ENCODE results near the gene RAB7B.
"Not testable (repeated sequence)": the region's sequence is repeated elsewhere in the genome, so short reads cannot be mapped to it uniquely, and the experiment has no call there.

RAB7B gene

DNA sequence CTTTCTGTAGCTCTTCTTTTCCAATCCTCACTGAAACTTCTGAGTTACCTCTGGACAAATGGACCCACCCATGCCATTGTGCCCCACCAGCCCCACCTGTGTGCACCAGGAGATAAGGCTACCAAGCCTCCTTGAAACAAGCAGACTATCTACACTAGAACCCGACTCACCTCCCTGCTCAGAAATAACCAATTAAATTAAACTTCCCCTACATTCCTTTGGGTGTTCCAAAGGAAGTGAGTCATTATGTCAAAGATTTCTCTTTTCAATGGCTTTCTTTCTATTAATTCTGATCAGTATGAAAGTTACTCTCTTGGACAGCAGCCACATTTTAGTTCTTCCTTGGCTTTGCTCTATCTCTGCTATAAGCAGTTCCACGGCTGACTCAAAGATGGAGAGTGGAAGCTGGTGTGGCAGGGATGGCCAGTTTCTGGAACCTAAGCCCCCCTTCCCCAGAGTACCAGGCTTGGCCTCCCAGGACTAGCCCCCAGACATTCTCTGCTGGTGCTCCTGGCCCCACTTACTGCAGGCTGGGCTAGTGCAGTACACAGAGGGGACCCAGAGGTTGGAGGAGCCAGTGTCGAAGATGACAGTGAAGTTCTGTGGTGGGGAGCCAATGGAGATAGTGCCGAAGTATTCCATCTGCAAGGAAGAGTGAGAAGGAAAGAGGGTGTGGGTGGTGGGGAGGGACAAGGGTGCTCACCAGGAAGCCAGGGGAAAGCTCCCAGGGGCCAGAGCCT is 18.6 kb upstream of the RAB7B start:
- no peak for DNase-seq

DNA sequence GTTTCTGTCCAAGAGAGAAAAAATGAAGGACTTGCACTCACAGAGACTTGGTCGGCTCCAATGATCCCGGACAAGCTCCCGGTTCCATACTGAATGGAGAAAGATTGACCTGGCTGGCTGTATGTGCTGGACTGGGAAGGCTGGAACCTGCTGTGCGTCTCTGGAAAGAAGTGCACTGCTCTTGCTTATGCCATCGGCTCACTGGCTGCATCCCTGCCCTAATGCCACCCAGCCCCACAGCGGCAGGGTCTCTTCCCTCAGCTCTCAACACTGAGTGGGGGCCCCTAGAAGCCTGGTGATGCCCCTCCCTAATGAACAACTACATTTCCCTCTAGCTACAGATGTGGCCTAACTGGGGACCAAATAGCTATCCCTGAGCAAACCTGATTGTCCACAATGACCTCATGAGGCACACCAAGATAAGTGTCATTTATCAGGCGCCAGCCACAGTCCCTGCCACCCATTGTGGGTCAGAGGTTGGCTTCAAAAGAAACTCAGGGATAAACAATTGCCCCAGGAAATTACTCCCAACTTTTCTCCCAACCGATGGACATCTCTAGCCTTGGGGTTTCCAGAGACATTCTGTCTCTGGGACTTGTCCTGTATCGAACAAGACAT is 17.9 kb upstream of the RAB7B start:
- DNase-seq, result no peak

DNA sequence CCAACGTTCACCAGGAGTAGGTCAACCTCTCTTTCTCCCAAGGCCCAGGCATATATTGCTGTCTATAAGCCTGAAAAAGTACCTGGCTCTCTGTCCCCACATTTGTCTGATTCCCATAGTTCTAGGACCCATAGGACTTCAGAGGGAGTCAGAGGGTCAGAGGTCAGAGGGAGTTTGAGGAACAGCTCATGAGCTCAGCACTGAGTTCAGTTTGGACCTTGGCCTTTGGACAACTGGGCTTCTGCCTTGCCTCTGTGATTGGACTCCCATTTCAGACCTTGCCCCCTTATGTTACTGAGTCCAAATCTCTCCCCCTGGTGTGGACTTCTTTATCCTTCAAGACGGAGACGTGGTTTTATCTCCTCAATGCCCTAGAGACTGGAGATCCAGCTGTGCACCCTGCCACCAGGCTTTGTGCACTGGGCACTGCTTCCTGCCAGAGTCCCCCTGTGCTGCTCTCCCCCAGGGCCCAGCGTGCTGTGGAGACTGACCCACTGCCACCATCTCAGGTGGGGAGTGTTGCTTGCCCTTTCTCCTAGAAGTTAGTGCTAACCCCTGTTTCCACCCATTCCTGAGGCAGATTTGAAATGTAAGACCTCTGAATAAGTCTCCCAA is 17.3 kb upstream of the RAB7B start:
- no peak for DNase-seq

DNA sequence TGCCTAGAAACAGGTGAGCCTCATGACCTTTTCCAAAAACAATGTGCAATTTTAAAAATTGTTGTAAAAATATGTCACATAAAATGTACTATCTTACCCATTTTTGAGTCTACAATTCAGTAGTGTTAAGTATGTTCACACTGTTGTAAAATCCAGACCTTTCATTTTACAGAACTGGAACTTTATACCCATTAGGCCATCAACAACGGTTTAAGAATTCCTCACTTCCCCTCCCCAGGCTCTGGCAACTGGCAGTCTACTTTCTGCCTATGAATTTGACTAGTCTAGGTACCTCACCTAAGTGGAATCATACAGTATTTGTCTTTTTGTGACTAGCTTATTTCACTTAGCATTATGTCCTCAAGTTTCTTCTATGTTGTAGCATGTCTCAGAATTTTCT is 11.9 kb upstream of the RAB7B start:
- no peak for DNase-seq

DNA sequence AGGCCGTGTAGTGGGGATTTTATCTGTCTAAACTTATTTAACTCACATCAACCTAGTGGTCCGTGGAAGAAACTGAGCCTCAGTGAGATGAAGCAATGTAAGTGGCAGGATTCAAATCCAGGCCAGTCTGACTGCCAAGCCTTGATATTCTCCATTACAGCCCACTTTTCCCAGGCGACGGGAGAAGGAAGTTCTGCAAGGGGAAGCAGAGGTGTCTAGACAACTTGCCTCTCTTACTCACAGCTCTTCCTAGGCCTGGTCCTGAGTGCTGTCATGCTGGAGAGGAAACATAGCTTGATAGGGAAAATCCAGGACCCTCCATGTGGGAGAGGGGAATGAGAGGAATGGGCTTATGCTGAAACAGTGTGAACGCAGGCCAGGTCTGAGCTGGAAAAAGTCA is 11.4 kb upstream of the RAB7B start:
- no peak for DNase-seq

DNA sequence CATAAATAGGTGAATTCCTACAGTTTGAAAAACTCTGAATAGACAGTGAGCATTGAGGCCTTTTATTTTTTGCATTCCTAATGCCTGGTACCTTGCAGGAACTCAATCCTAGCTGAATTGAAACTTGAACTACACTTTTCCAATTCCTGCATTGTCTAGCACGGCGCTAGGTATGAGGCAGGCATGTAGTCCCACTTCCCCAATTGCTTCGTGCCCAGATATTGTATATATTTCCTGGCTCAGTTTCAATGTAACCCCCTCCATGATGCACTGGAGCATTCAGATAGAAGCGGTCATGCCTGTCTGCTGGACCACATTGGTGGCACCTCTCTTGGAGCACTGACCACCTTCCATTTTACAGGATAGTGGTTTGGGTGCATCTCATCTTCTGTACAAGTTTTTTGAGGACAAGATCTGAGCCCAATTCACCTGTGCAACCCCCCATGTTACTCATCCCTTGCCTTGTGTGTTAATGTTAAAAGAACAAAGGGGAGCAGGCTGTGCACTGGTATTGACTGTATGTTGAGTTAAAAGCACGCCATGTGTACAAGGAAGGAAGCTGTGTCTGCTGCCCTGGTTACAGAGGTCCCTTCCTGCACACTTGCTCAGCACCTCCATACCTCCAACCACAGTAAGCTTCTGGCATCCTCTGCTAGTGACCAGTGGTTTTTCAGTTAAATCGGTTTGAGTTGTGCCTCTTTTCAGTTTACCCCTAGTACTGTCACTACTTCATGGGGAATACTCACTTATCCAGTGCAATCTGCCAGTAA is 10.0 kb upstream of the RAB7B start:
- DNase-seq, result no peak

DNA sequence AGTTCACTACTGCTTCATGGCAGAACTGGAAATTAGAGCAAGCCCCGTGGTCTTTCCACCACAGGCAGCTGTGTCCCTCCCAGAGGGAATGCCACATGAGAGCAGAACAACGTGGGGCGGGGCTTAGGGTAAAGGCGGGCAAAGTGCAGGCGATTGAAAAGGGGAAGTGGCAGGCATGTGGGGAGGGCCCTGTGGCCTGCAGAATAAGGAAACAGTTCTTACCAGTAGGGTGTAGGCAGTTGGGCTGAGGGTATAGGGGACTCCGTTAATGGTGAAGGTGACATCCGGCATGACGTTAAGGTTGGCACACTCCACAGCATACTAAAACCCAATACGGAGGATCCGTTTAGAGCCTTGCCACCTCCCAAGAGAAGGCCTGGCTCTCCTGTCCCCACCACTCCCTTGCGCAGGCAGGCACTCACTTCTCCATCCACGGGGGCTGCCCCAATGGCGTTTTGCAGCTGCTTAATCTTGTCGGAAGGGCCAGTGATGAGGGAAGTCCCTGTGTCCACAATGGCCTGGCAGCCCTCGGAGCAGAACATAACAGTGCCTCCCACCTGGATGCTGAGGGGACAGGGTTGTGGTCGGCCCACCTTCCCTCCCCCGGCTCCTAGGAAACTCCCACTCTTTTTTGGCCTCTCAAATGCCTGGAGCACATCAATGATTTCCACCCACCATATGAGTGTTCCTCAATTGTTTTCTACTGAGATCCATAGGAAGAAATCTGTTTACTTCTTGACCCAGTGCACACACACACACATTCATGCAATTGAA is 9.1 kb upstream of the RAB7B start:
- peak; percentile 45 for DNase-seq

DNA sequence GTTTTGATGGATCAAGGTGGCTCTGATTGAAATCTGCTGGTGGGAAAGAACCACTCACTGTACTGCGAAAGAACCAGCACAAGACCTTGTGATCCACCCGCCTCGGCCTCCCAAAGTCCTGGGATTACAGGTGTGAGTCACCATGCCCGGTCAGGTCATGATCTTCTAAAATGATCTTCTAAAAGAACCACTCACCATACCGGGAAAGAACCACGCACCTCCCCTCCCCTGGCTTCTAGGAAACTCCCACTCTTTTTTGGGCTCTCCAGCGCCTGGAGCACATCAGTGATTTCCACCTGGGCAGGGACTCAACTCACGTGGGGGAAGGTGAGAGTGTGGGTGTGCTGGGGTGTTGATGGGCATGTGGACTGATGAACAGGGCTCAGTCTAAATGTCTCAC is 7.9 kb upstream of the RAB7B start:
- DNase-seq, result no peak

DNA sequence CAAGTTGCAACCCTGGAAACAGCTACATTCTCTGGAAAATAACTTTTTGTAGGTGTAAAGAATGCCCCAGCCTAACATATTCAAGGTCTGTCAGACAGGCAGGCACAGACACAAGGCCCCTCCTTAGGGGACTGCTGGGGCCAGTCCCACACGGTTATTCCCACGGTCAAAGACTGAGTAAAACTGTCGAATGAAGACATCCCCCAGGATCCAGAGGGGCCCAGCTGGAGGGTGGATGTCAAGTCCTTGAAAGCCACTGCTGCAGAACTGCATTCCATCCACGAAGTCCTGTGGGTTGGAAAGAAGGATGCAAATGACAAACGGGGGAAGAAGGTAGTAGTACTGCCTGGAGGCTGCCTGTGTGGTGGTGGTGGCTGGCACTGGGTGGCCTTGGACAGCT is 6.9 kb upstream of the RAB7B start:
- no peak for DNase-seq

DNA sequence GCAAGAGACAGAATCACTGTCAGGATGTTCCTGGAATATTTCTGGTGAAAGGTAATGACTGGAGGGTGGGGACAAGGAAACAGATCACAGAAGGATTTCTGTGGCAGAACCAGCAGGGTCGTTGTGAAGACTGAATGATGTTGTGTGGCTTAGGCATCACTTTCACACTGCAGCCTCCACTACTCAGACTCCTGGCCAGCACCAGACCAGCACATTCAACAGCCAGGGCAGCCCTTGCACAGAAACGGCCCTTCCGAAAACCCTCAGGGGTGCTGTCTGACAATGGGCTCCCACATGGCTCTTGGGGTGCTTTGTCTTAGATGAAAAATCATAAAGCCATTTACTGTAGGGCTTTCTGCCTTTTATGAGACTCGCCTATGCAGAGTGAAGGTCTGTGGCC is 3.8 kb upstream of the RAB7B start:
- no peak for DNase-seq

DNA sequence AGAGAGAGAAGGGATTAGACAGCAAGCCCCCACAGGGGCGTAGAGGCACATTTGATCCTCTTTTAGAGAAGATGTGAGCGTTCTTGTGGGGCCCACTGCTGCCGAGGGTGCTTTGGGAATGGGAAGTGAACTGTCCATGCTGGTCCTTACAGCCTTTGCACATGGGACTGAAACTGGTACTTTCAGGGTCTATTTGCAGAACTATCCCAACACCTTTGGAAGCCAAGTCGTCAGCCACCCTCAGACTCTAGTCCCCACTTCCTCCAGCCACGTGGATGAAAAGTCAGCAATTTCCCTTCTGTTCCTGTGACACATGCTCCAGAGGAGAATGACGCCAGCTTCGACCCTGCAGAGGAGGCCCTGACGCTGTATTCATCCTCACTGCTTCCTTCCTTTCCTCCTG is 2.6 kb upstream of the RAB7B start:
- DNase-seq, result no peak

DNA sequence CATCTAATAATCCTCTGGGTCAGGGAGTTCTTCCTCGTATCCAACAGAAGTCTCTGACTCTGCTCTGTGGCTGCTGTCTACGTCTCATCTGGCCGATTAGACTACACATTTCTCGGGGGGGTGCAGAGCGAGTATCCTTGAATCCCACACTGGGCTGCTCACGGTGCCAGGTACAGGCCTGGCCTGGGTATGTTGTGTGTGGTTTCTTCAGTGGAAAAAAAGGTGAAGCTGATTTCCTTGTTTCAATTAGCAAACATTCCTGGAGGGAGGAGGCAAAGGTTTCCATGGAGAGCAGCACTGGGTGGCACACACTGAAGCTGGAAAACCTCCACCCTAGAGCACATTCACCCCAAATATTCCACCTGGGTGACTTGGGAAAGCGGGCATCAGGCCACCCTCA is 2.0 kb upstream of the RAB7B start:
- DNase-seq, result no peak

DNA sequence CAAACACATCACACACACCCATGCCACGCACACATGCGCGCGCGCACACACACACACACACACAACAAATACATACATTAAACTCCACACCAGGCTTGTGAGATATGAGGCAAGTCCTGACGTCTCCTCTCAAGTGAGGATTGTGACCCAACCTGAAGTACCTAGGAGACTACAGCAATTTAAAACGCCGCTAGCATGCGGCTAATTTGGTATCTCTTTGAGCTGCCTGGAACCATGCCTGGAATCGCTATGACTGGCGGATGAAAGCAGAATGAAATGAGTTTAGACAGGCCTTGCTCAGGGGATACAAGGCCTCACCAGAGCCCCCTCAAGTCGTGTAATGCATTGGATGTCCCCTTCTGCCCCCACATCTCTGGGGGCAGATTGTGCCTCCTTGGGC is 1.6 kb upstream of the RAB7B start:
- no peak for DNase-seq

DNA sequence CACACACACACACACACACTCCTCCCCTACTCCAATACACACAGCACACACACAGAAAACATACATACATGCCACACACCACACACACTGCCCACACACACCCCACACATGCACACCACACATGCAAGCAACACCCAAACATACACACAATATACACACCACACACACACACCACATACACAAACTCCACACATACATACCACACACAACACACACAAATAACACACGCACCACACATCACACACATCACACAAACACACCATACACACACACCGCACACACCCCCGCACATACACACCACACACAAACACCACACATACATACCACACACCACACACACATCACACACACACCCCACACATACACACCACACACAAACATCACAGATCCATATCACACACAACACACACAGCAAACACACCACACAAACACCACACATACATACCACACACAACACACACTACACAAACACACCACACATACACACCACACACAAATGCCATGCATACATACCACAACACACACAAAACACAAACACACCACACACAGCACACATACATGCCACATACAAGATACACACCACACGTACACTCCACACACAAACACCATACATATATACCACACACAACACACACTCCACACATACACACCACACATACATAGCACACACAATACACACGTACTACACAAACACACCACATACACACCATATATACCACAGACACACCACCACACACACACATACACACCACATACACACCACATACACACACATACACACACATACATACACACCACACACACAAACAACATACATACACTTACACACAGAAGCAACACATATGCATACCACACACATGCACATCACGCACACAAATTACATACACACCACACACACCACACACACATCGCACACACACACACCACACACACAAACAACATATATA is 932 bp upstream of the RAB7B start:
- no peak for DNase-seq

DNA sequence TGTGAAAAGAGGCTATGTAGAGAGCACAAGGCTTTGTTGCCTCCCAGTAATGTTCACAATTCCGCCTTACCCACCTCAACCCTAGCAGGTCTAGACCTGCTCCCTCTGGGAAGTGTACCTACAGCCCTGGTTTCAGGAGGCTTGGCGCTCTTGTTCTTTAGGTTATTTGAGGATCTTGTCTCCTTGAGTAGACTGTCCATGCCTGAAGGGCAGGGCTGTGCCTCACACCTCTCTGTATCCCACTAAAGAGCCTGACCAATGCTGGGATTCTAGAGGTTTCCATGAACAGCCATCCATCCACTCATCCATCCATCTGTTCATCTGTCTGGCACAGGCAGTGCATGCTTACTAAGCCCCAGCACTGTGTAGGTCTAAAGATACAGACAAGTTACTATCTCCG is 1.0 kb downstream of the RAB7B start:
- no peak for DNase-seq

DNA sequence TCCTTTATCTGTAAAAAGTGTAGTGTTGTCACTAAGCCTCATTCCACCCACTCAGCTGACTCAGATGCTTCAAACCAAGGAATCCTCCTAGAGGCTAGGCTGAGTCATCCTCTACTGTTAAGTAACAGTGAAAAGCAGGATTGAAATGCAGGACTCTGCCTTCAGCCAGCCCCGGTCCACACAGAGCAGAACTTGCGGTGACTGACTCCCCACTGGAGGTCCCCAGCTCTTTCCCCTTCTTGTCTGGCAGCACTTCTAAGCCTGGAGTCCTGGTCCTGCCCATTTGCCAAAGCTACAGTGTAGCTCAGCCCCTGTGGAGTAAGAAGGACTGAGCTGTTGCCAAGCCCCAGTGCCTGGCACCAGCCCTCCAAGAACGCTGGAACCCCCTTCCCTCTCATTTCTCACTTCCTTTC is 1.7 kb downstream of the RAB7B start:
- no peak for DNase-seq

DNA sequence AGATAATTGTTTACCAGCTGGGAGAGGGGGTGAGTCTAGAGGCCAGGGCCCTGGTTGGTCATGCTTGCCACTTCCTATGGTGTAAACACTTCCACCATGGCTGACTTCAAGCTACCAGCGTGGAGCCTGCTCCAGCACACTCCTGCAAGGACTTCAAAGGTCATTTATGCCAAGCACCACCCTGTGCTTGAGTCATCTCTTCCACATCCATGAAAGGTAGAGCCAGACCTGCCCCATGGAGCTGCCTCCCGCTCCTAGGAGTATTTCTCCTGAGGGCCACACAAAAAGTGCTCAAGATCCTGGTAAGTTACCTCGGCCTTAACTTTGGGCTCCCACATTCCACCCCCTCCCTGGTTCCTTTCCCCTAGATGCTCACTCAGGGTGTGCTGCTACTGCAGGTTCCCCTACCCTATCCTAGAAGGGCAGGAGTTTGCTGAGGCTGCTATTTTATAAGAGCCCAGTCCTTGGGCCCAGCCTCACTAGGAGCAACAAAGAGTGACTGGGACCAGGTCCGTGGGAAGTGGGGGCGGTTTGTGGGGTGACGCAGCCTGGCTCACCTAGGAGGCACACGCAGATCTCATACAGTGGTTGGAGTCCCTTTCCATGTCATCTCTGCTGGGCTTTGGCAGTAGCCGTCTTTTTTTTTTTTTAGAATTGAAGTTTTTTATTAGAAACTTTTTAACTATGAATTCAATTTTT is 2.4 kb downstream of the RAB7B start:
- DNase-seq, result no peak

DNA sequence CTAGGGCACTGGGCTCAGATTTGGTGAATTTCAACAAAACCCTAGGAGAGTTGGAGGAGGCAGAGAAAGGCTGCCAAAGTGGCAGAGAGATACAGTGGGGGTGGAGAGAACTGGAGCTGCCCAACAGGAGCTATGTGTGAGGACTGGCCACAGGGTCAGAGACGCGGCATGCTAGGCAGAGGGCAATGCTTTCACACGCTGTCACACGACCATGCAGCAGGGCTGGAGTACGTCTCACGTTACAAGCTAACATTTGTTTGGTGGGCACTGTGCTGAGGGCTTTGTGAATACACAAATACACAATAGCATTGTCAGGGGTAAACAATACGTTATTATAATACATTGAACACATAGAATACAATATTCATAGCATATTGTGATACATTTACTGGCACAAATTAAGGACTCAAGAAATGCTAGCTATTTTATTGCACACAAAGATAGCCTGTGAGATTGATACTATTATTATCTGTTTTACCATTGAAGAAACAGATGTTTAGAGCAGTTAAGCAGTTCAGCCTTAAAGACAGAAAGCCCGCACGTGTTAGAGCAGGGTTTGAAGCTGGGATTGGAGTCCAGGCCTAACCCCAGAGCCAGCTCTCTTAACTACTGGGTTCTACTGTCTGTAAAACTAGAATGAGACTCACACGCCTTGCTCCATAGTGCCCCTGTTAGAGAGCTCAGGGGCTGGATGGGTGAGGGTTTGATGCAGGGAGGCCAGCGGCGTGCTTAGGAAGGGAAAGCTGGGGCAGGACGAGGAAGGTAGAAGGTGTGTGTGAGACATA is 4.5 kb downstream of the RAB7B start:
- no peak for DNase-seq

DNA sequence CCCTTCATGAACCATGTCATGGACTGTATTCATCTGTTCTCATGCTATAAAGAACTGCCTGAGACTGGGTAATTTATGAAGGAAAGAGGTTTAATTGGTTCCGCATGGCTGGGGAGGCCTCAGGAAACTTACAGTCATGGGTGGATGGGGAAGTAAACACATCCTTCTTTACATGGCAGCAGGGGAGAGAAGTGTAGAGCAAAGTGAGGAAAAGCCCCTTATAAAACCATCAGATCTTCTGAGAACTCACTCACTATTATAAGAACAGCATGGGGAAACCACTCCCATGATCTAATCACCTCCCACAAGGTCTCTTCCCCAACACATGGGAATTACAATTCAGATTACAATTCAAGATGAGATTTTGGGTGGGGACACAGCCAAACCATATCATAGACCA is 6.6 kb downstream of the RAB7B start:
- not testable (repeated sequence) for DNase-seq

DNA sequence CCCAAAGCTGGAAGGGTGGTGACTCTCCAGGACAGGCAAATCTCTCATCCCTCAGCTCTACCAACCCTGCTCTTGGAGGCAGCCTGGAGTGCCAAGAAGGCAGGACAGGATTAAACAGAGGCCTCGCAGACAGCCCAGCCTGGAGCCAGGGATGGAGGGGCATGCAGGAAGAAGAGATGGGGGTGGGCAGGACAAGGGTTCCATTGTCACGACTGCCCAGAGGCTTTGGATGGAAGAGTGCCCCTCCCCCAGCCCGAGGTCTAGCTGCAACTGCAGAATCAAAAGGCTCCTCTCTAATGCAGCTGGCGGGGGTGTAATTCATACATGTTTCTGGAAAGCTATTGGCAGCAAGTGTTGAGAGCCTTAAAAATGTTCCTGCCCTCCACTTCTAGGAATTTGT is 8.8 kb downstream of the RAB7B start:
- no peak for DNase-seq

All from CD4-positive, alpha-beta T cell treated with Interleukin-6 for 4 hours (primary cell).